ENCODE measurements around the gene FNDC3B.

DNA sequence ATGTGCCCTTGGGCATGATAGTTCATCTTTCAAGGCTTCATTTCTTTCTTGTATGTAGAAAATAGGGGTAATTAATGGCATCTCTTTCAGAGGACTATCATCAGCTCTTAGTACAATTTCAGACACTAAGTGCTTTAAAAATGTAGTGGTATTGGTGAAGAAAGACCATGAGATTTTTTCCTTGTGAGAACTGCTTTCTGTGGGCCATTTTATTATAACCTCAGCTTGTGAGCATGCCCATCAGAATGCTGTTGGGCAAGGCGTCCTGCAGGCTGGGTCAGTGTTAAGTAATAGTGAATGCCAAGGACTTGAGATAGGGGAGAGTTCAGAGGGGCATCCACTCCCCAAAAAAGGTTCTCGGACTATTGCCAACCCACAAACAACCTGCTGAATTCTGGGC lies 221.0 kb downstream of the FNDC3B start:
- TF ChIP-seq GATA2 (IDR thresholded peaks at IDR 0.05; ENCODE audit: low read depth, low read length): no peak
- TF ChIP-seq GATA3 (IDR thresholded peaks at IDR 0.05; ENCODE audit: low read depth, low read length): no peak
